HL-60 (cell line): ENCODE measurements around the gene ALG3.

Experiments
- GABPA ChIP-seq: IDR thresholded peaks from 2 replicates; pipeline ENCODE4 v1.6.1; 2012; ENCODE audit warnings: low read depth
- POLR2AphosphoS5 ChIP-seq: IDR thresholded peaks from 2 replicates; pipeline ENCODE4 v1.6.1; 2012; ENCODE audit warnings: low read depth
- TF ChIP-seq, protein P1 (sequence below): IDR thresholded peaks from one replicate; pipeline ENCODE4 v1.5.1; 2011; ENCODE audit warnings: low read length, control low read depth, inconsistent platforms; ENCODE audit not compliant: insufficient read depth

DNA sequence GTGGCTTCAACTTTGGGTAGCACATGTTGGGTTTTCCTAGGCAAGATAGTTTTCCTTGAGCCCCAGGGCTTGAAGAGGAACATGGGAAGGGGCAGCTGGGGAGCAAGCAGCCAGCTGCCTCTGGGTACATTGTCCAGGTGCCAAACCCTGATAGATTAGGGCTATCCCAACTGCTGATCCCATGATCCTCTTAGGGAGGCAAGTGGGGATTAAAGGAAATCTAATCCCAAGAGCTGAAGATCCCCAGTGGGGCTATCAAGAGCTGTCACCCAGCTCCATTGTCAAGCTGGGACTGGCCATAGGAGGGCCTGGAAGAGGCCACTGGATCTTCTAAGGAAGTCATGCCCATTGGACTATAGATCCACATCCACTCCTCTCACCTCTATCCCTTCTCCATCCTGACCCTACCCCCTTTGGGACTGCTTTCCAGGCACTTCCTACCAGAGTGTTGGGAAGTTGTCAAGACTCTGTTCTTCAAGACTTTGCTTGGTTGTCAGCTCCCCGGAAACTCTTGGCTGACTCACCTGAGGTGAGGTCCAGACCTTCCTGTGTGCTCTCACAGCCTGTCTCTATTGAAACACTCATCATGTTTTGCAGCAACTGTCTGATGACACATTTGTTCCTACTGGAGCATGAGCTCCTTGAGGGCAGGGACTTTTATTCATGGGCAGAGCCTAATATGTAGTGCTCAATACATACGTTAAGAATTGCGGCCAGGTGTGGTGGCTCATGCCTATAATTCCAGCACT lies 6.7 kb upstream of the ALG3 start:
- TF ChIP-seq, protein P1, sequence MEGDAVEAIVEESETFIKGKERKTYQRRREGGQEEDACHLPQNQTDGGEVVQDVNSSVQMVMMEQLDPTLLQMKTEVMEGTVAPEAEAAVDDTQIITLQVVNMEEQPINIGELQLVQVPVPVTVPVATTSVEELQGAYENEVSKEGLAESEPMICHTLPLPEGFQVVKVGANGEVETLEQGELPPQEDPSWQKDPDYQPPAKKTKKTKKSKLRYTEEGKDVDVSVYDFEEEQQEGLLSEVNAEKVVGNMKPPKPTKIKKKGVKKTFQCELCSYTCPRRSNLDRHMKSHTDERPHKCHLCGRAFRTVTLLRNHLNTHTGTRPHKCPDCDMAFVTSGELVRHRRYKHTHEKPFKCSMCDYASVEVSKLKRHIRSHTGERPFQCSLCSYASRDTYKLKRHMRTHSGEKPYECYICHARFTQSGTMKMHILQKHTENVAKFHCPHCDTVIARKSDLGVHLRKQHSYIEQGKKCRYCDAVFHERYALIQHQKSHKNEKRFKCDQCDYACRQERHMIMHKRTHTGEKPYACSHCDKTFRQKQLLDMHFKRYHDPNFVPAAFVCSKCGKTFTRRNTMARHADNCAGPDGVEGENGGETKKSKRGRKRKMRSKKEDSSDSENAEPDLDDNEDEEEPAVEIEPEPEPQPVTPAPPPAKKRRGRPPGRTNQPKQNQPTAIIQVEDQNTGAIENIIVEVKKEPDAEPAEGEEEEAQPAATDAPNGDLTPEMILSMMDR, result no peak
- TF ChIP-seq POLR2AphosphoS5 (no peak), GABPA (no peak)
